Brain microvascular endothelial cell (primary cell): ENCODE results near the gene PEAR1.

Experiments
- DNase-seq: peaks from one replicate; pipeline ENCODE4 v3.0.0-alpha.2; 2020
- H3K27ac ChIP-seq: fragments of 250-450 bp; sonication (Bioruptor Pico); 2 replicates; pipeline ENCODE4 v1.5.1; 2020; ENCODE audit warnings: mild to moderate bottlenecking, moderate library complexity
- H3K27me3 ChIP-seq: fragments of 250-450 bp; sonication (Bioruptor Pico); replicated peaks from 2 replicates; pipeline ENCODE4 v1.5.1; 2020; ENCODE audit warnings: mild to moderate bottlenecking
- H3K36me3 ChIP-seq: fragments of 250-450 bp; sonication (Bioruptor Pico); replicated peaks from 2 replicates; pipeline ENCODE4 v1.5.1; 2020; ENCODE audit warnings: mild to moderate bottlenecking
- H3K4me3 ChIP-seq: 2 replicates; pipeline ENCODE4 v1.5.1; 2011; ENCODE audit warnings: low read depth, mild to moderate bottlenecking, control low read depth, low read length, moderate library complexity
- in situ Hi-C: cut with HindIII; loops from 2 replicates; pipeline ENCODE4 v1.10.0; 2017; ENCODE audit warnings: low sequenced_read_pairs, low pct_ligation_motif_present
- TF ChIP-seq, protein P1 (sequence below): IDR thresholded peaks from 2 replicates; pipeline ENCODE4 v1.5.1; 2011; ENCODE audit warnings: low read depth, mild to moderate bottlenecking, moderate library complexity, low read length, control low read depth, inconsistent platforms; ENCODE audit errors: missing control alignments

The PEAR1 gene

GRCh38 chr1:156905651-156906050 is 12.1 kb downstream of the PEAR1 start:
- H3K27me3 ChIP-seq: no peaks in the 10 kb centered on the region
- TF ChIP-seq, protein P1, sequence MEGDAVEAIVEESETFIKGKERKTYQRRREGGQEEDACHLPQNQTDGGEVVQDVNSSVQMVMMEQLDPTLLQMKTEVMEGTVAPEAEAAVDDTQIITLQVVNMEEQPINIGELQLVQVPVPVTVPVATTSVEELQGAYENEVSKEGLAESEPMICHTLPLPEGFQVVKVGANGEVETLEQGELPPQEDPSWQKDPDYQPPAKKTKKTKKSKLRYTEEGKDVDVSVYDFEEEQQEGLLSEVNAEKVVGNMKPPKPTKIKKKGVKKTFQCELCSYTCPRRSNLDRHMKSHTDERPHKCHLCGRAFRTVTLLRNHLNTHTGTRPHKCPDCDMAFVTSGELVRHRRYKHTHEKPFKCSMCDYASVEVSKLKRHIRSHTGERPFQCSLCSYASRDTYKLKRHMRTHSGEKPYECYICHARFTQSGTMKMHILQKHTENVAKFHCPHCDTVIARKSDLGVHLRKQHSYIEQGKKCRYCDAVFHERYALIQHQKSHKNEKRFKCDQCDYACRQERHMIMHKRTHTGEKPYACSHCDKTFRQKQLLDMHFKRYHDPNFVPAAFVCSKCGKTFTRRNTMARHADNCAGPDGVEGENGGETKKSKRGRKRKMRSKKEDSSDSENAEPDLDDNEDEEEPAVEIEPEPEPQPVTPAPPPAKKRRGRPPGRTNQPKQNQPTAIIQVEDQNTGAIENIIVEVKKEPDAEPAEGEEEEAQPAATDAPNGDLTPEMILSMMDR: no peak
- in situ Hi-C loops: no loop called here
- no peak for DNase-seq
- H3K36me3 ChIP-seq: peaks cover 23% of the 10 kb centered on the region
- no peak overlapping the region for H3K27ac ChIP-seq
- no peak overlapping the region for H3K4me3 ChIP-seq

GRCh38 chr1:156906206-156906906 is 12.8 kb downstream of the PEAR1 start:
- in situ Hi-C loops: no loop called here
- TF ChIP-seq, protein P1: no peak
- Histone ChIP-seq H3K27ac (no peak overlapping the region), H3K36me3 (peaks cover 23% of the 10 kb centered on the region), H3K27me3 (no peaks in the 10 kb centered on the region), H3K4me3 (no peak overlapping the region)
- DNase-seq: no peak

DNA sequence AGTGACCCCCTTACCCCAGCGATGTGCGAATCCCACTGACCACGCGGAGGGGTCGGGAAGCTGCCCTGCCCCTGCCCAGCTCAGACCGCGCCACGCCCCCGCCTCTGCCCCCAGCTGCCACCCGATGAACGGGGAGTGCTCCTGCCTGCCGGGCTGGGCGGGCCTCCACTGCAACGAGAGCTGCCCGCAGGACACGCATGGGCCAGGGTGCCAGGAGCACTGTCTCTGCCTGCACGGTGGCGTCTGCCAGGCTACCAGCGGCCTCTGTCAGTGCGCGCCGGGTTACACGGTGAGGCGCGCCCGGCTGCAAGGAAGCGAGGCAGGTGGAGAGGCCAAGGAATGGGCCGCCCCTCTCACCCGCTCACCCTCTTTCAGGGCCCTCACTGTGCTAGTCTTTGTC is 15.0 kb downstream of the PEAR1 start:
- H3K27me3 ChIP-seq: no peaks in the 10 kb centered on the region
- in situ Hi-C loops: no loop called here
- no peak overlapping the region for H3K4me3 ChIP-seq
- TF ChIP-seq, protein P1: no peak
- peaks cover 32% of the 10 kb centered on the region for H3K36me3 ChIP-seq
- DNase-seq: no peak
- no peak overlapping the region for H3K27ac ChIP-seq

- peaks cover 36% of the 10 kb centered on the region for H3K36me3 ChIP-seq
- no peak overlapping the region for H3K4me3 ChIP-seq
- in situ Hi-C loops: no loop called here
- DNase-seq: no peak
- no peak overlapping the region for H3K27ac ChIP-seq
- TF ChIP-seq, protein P1: no peak
- H3K27me3 ChIP-seq: no peaks in the 10 kb centered on the region
Observed at GRCh38 chr1:156908955-156909354, 15.4 kb downstream of the PEAR1 start.

DNA sequence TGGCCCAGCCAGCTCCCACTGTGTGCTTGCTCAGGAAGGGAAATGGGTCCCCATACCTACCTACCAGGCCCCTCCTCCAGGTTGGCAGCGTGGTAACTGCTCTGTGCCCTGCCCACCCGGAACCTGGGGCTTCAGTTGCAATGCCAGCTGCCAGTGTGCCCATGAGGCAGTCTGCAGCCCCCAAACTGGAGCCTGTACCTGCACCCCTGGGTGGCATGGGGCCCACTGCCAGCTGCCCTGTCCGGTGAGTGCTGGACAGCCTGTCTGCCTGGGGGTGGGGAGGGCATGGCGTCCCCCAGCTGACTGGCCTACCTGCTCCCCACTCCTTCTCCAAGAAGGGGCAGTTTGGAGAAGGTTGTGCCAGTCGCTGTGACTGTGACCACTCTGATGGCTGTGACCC is 16.2 kb downstream of the PEAR1 start:
- H3K36me3 ChIP-seq: peaks cover 40% of the 10 kb centered on the region
- no peaks in the 10 kb centered on the region for H3K27me3 ChIP-seq
- H3K27ac ChIP-seq: no peak overlapping the region
- TF ChIP-seq, protein P1: no peak
- no peak for DNase-seq
- no peak overlapping the region for H3K4me3 ChIP-seq
- in situ Hi-C loops: no loop called here

DNA sequence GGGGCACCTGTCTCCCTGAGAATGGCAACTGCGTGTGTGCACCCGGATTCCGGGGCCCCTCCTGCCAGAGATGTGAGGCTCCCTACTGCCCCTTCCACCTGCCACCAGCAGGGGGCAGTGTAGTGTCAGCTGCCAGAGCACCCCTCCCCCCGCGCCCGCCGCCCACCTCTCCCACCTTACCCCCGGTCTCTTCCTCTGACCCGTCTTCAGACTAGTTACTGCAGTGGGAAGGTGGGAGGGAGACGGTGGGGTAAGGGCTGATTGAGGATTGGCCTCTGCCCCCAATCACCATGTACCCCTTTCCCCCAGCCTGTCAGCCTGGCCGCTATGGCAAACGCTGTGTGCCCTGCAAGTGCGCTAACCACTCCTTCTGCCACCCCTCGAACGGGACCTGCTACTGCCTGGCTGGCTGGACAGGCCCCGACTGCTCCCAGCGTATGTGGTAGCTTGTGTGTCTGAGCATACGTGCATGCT is 16.8 kb downstream of the PEAR1 start:
- in situ Hi-C loops: no loop called here
- no peak for DNase-seq
- no peak overlapping the region for H3K27ac ChIP-seq
- H3K27me3 ChIP-seq: no peaks in the 10 kb centered on the region
- peaks cover 47% of the 10 kb centered on the region for H3K36me3 ChIP-seq
- TF ChIP-seq, protein P1: peak; percentile 89
- H3K4me3 ChIP-seq: no peak overlapping the region
